NCI-H748 (cell line): ENCODE results near the gene TMX4.
"Not testable (repeated sequence)": the region's sequence is repeated elsewhere in the genome, so short reads cannot be mapped to it uniquely, and the experiment has no call there.

ENCODE experiments used
- DNase-seq: peaks from one replicate; lab custom pipeline; 2025; ENCODE audit not compliant: unreplicated experiment; lab: John Stamatoyannopoulos, UW

Gene TMX4

DNA sequence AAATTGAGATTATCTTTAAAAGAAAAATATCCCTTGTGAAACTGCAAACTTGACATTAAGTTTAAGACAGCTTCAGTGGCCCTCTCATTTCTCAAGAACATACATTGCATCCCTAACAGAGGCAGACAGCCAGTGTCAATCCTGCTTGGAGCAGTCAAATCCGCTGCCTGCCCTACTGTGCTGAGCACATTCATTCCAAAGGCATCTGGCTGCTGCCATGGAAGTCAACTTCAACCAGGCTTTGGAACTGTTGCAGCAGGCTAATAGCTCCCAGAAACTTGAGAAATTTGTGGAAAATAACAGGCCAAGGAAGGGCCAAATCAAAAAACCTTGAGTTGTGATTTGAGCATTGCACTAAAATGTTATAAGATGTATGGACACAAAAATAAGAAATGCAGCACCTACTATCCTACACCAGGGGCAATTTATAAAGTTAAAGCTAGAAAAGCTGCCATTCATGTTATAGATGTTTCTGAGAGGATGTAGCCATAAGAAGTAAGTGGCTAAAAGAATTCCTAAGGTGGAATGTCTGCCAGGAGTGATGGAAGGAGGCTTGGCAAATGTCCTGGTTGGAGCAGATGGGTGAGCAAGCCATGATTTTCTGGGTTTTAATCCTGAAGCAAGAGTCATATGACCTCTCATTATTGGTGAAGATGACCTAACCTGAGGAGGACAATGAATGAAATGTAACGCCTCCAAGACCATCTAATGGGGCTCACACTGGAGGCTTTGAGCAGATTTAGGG lies 47.9 kb downstream of the TMX4 start:
- DNase-seq: no peak

DNA sequence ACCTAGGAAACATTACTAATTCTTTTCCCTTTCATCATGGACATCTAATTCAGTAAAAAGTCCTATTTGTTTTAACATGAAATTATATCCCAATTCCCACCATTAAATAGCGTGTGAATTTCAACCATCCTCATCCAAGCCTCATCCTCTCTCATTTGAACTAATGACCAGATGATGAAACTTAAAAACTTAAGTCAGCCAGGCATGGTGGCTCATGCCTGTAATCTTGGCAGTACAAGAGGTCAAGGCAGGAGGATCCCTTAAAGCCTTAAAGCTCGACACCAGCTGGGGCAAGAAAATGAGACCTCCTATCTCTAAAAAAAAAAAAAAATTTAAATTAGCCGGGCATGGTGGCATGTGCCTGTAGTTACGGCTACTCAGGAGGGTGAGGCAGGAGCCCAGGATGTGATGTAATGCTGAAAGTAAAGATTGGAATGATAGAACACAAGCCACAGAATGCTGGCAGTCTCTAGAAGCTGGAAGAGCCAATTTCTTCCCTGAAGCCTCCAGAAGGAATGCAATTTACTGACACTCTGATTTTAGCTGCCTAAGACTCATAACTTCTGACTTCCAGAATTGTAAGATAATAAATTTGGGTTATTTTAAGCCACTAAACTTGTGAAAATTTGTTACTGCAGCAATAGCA lies 52.2 kb downstream of the TMX4 start:
- no peak for DNase-seq

DNA sequence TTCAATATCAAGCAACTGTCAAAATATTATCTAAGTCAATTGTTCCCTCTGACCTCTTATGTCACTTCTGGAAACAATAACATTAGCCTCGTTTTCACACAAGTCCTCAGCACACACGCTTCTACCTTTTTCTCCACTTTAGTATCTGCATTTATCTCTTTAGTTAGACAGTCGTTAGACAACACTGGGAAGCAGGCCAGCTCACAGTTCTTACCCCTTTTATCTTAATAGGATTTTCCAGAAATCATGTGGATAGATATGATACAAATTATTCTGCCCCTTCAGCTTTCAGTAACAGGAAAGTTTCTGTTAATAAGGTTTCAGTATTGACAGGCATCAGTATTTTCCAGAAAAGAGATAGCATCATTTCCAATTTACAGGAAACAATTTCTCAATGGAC lies 53.4 kb downstream of the TMX4 start:
- no peak for DNase-seq

- peak; percentile 37 for DNase-seq
Measured at GRCh38 chr20:7959484-7959883, 60.1 kb downstream of the TMX4 start.

DNA sequence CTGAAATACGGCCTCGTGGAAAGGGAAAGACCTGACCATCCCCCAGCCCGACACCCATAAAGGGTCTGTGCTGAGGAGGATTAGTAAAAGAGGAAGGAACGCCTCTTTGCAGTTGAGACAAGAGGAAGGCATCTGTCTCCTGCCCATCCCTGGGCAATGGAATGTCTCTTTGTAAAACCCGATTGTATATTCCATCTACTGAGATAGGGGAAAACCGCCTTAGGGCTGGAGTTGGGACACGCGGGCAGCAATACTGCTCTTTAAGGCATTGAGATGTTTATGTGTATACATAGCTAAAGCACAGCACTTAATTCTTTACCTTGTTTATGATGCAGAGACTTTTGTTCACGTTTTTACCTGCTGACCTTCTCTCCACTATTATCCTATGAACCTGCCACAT lies 63.0 kb downstream of the TMX4 start:
- DNase-seq: not testable (repeated sequence)

DNA sequence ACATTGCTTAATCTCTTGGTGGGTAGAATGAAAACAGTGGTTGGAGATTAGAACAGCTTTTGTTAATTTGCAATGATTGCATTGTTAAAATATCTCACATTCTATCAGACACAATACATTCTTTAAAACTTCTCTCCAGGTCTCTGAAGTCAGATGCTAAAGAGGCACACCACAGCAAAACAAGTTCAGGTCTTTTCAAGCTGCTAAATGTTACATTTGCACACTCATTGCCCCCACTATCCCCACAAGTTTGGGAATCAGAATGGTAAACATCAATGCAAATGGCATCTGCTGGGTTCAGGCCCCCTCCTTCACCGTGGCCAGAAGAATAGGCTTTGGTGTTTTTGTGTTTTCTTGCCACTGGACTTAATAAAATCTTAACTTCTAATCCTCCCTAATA lies 69.2 kb downstream of the TMX4 start:
- no peak for DNase-seq

GRCh38 chr20:7943891-7944290 lies 75.7 kb downstream of the TMX4 start:
- DNase-seq: no peak

DNA sequence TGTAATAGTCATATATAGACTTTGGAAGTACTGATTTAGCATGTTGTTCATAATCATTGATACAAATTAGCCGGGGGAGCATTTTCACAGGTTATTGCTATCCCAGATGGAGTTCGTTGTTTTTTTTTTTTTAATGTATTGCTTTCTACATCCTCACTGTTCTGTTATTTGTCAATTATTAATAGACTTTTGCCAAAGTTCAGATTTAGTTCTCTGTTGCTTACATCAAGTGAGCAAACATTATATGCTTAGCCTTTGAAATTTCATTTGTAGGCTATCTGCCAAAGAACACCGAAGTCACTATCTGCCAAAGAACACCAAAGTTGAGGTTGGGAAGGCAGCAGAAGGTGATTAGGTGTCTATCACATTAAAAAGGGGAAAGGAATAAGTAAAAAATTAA lies 79.2 kb downstream of the TMX4 start, which contains the start of gene HAO1:
Gene HAO1, minus strand, starts transcription at position 118 of the 400 bp plus-strand sequence. Its CDS starts 36 bp downstream, at position 82.
- no peak for DNase-seq

DNA sequence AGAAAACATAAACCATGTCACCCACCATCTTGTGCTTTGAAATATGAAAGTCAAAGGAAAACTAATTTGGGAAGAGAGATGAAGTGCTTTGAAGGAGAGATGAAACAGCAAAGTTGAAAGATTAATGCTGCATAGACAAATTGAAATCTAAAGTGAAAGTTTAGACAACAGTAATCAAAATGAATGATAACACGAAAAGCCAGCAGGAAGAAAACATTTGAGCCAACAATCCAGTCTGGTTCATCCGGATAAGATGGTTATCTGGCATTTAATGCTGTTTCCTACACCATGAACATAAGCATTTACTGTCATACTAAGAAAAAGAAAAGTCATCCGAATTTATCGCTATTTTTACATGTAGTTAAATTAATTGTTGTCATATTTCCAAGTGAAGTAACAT lies 79.9 kb downstream of the TMX4 start:
- DNase-seq: no peak

DNA sequence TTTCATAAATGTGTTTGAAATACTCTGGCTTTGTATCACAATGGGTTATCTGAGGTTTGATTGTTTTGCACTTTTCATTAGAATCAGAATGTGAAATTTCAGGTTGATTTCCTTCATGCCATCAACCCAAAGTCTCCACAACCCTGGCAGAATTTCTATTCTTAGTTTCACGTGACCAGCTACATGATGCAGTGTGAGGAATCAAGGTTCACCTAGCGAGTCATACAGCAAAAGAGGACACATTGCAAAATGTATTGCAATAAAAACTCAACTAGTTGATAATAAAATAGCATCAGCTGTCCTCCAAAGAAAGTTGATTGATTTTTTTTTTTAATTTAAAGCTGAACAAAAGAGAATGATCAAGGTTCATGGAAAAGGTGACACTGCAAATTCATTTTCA lies 81.5 kb downstream of the TMX4 start:
- DNase-seq: no peak

DNA sequence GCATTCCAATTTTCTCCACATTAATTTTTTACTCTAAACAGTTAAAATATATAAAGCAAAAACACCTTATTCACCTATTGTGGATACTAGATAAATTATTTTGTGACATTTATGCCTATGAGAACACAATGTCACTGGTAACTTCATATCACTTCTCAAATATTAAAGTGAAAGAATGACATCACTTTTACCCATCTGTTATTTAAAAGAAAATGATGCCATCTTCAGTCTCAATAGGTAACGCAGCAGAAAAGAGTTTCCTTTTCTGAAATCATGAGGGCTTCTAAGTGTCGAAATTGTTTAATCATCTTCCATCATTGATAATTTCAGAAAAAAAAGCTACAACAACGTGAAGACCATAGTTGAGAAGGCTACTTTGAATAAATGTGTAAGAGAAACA lies 82.2 kb downstream of the TMX4 start:
- DNase-seq: no peak

DNA sequence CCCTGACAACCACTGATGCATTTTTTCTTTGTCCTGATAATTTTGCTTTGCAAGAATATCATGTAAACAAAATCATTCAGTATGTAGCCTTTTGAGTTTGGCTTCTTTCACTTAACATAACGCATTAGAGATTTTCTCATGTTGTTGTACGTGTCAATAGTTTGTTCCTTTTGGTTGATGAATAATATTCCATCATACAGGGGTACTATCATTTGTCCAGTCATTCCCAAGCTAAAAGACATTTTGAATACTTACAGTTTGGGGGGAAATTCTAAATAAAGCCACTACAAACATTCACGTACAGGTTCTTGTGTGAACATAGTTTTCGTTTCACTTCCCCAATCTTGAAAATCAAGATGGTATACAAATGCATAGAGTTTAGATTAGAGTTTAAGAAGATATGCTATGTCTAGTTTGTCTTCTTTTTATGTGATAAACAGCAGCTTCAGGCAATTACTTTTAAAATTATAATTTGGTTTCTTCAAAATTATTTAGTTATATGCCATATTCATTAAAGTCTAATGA lies 84.5 kb downstream of the TMX4 start:
- no peak for DNase-seq

GRCh38 chr20:7933346-7933745 lies 86.2 kb downstream of the TMX4 start:
- no peak for DNase-seq

- no peak for DNase-seq
Measured at GRCh38 chr20:7930343-7930742, 89.2 kb downstream of the TMX4 start.
